Effector CD8-positive, alpha-beta T cell (primary cell): ENCODE results near the gene MLH3.

ENCODE experiments used
- DNase-seq: peaks from one replicate; lab custom pipeline; 2025; lab: John Stamatoyannopoulos, UW

The MLH3 gene

GRCh38 chr14:74985028-74985310, 66.3 kb downstream of the MLH3 start:
- DNase-seq: no peak

GRCh38 chr14:74984236-74985027, 66.8 kb downstream of the MLH3 start:
- no peak for DNase-seq

GRCh38 chr14:74983343-74983742, 67.9 kb downstream of the MLH3 start:
- no peak for DNase-seq

DNA sequence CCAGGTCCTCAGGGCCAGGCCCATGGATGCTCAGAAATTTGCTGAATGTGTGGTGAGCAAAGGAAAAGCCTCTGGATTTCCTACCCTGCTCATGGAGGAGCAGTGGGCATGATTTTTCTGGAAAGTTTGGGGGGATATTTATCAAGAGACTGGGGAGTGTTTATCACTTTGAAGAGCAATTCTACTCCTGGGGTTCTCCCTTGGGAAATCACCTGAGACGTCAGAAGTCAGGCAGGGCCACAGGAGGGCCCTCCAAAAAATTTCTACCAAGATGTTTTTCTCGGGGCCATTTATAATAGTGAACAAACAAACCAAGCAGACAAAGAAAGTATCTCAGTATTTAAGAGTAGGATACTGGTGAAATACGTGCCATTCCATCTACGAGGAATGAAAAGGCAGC, 68.6 kb downstream of the MLH3 start:
- no peak for DNase-seq

GRCh38 chr14:74981833-74982232, 69.4 kb downstream of the MLH3 start:
- no peak for DNase-seq

DNA sequence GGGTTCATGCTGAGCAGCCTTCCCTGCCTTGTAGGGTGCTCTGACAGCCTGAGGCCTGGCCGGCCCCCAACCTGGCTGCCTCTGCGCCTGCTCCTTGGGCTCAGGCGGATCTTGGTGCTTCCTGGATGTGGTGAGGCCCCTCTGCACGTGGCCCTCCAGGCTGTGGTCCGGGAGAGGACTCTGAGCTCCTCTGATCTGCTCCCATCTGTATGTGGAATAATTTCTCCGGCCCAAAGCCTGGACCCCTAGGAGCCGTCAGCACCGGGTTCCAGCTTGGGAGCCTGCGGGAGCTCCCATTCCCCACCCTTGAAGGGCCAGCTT, 69.8 kb downstream of the MLH3 start:
- no peak for DNase-seq

DNA sequence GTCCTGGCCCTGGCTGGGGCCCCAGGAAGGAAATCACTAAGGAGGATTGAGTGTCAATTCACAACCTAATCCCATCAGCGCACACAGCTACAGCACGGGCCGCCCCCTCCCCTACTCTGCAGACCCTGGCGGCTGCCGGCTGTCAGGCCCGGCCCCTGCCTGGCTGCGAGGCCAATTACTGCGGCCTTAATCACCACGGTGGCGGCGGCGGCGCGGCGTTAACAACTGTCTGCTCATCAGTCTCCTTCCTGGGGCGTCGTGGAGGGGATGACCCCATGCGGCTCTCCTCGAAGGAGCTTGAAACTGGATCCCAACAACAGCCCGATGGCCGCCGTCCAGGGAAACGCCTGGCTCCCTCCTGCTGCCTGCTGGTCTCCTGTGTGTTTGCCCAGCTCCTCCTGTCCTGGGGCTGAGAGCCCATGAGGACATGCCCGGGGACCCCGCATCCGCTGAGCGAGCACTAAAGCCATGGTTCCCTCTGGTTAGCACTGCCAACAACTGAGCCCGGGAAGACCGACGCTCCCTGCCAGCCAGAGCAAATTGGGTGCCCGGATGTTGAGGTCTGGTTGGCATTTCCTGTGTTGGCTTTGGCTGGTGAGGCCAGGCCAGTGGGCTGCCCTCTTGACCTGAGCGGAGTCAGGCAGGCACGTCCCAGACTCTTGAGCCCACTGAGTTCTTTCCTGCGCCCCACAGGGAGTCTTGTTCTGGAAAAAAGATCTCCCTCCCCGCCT, 70.4 kb downstream of the MLH3 start:
- no peak for DNase-seq

GRCh38 chr14:74980398-74980730, 70.9 kb downstream of the MLH3 start:
- no peak for DNase-seq

GRCh38 chr14:74979442-74980397, 71.5 kb downstream of the MLH3 start:
- no peak for DNase-seq

DNA sequence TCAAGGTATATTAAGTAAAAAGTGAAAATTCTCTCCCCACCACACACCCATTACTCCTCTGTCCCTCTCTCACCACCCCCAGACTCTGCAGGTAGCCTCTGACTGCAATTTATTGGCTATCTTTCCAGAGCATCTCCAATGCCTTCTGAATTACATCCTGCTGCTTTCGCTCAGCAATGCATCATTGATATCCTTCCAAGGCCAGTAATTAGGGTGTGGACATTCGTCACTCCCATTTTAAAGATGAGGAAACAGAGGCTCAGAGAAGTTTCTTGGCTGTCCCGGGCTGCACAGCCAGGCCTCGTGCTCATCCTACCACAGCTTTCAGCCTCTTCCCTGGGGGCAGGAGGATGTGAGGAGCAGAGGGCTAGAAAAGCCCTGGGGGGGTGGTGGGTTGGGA, 72.2 kb downstream of the MLH3 start:
- DNase-seq: no peak

- no peak for DNase-seq
These were observed 72.8 kb downstream of the MLH3 start for GRCh38 chr14:74978416-74978947.

DNA sequence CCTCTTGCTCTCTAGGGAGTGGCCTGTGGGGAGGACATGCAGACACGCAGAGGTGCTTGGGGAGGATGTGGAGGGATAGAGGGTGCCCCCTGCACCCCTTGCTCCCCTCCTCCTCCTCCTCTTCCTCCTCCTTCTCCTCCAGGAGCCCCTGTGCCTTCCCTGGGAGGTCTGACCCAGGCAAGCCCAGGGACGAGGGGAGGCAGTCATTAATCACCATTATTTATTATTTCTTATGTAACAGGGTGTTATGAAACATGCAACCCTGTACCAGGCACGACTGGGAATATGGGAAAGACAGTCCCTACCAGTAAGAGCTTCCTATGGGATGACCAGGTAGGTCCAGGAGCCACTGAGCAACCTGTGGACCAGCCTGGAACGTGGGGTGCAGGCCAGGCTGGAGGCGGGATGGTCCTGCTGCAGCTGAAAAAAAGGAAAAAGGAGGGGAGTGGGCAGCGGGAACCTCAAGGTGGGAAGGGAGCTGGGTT, 73.3 kb downstream of the MLH3 start:
- DNase-seq: no peak

DNA sequence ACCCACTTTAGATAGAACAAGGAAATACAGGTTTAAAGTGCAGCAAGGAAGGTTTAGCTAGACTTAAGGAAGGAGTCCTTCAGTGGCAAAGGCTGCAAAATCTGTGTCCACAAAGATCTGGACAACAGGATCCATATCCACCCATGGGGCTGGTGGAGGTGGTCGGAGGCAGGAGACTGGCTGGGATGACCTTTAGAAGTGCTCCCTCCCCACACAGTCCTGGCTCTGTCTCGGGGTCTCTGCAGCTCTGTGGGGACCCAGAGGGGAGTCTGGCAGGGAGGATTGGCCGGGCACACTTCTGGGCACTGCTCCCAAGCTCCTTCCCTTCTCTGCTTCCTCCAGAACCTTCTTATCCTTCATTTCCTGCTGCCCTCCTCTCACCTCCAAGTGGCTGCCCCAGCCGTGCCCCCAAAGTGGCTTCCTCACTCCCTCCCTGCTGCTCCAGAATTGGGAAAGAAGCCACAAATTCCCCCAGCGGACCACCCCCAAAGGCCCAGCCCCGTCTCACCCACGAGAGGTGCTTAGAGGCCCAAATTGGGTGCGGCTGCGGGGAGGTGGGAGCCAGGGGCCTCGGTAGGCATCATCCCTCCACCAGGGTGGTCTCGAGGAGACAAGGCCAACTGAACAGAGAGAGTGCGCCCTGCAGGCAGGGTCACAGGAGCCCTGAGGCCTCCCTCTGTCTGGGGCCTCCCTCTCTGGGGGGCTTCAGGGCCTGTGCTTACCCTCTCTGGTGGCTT, 73.9 kb downstream of the MLH3 start:
- DNase-seq: no peak

- no peak for DNase-seq
These were observed 74.8 kb downstream of the MLH3 start for GRCh38 chr14:74976264-74977113.

GRCh38 chr14:74975059-74975810, 76.0 kb downstream of the MLH3 start:
- no peak for DNase-seq

GRCh38 chr14:74974364-74975058, 76.8 kb downstream of the MLH3 start:
- no peak for DNase-seq

- DNase-seq: no peak
These were observed 77.3 kb downstream of the MLH3 start for GRCh38 chr14:74973905-74974363.

- DNase-seq: no peak
These were observed 78.1 kb downstream of the MLH3 start for GRCh38 chr14:74973003-74973653.

DNA sequence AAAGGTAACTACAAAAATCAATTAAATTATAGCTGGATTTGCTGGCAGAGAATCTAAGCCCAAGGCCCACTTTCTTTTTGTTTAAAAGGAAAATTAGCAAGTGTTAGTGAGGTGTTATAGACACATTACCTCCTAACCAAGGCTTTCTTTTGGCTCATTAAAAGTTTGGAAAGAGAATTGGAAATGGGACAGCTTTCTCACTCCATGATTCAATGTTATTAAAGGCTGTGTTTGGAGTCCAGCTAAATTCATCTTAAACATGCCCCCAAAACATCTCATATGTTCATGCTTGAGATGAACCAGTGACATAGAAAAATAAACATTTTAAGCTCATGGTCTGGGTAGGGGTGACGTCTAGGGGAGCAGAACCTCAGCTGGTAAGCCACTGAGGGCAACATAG, 82.5 kb downstream of the MLH3 start:
- DNase-seq: no peak
